HG03439 (cell line): Measurements from ENCODE around the gene KCNJ12.

Source experiments
- ATAC-seq: cut with Tn5 transposase; IDR thresholded peaks from one replicate; pipeline ENCODE4 v1.9.1; 2021; ENCODE audit warnings: mild to moderate bottlenecking, moderate library complexity; ENCODE audit not compliant: unreplicated experiment

KCNJ12 gene

GRCh38 chr17:21463779-21464407 is 87.7 kb downstream of the KCNJ12 start:
- ATAC-seq, result no peak

- no peak for ATAC-seq
Measured at GRCh38 chr17:21464611-21465021, 88.5 kb downstream of the KCNJ12 start.

- ATAC-seq, result no peak
Measured at GRCh38 chr17:21466550-21466949, 90.4 kb downstream of the KCNJ12 start.

GRCh38 chr17:21467196-21467595 is 91.0 kb downstream of the KCNJ12 start:
- no peak for ATAC-seq

GRCh38 chr17:21467739-21468490 is 91.8 kb downstream of the KCNJ12 start:
- ATAC-seq, result no peak
